ENCODE data around the gene CLEC4G.

Gene CLEC4G

GRCh38 chr19:7697721-7698287 lies 34.1 kb downstream of the CLEC4G start:
- H3K4me3 ChIP-seq = no peak overlapping the region
- H3K9me3 ChIP-seq = no peaks in the 10 kb centered on the region
- no peaks in the 10 kb centered on the region for H3K4me1 ChIP-seq
- H3K27ac ChIP-seq = no peak overlapping the region
- no peak for DNase-seq
- intact Hi-C loops (cut with DNase I; ENCODE audit: low total_unique reads) = no loop called here
- peaks cover 0 to 55% of the 10 kb centered on the region in 2 donors for H3K27me3 ChIP-seq
- TF ChIP-seq, protein P1, sequence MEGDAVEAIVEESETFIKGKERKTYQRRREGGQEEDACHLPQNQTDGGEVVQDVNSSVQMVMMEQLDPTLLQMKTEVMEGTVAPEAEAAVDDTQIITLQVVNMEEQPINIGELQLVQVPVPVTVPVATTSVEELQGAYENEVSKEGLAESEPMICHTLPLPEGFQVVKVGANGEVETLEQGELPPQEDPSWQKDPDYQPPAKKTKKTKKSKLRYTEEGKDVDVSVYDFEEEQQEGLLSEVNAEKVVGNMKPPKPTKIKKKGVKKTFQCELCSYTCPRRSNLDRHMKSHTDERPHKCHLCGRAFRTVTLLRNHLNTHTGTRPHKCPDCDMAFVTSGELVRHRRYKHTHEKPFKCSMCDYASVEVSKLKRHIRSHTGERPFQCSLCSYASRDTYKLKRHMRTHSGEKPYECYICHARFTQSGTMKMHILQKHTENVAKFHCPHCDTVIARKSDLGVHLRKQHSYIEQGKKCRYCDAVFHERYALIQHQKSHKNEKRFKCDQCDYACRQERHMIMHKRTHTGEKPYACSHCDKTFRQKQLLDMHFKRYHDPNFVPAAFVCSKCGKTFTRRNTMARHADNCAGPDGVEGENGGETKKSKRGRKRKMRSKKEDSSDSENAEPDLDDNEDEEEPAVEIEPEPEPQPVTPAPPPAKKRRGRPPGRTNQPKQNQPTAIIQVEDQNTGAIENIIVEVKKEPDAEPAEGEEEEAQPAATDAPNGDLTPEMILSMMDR (IDR thresholded peaks at IDR 0.05) = no peak
- no peaks in the 10 kb centered on the region for H3K36me3 ChIP-seq

DNA sequence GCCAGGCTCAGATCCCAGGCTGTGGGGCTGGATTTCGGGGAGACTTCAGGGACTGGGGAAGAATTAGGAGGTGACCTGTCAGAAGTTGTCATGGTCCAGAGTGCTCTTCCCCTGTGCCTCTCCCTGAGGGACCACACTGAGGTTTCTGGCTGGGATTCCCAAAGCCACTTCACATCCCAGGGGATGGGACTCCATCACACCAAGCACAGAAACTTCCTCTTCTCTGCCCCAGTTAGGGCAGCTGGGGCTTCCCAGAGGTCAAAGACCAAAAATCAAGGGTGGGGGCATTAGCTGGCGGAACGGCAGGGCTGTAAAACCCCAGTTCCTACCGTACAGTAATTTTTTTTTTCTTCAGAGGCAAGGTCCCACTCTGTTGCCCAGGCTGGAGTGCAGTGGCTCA lies 37.4 kb downstream of the CLEC4G start:
- TF ChIP-seq, protein P1 (IDR thresholded peaks at IDR 0.05) = no peak
- H3K27ac ChIP-seq = no peak overlapping the region
- H3K36me3 ChIP-seq = no peaks in the 10 kb centered on the region
- no peak for DNase-seq
- H3K9me3 ChIP-seq = no peaks in the 10 kb centered on the region
- peaks cover 0 to 42% of the 10 kb centered on the region in 2 donors for H3K27me3 ChIP-seq
- intact Hi-C loops (cut with DNase I; ENCODE audit: low total_unique reads) = no loop called here
- no peaks in the 10 kb centered on the region for H3K4me1 ChIP-seq
- no peak overlapping the region for H3K4me3 ChIP-seq

DNA sequence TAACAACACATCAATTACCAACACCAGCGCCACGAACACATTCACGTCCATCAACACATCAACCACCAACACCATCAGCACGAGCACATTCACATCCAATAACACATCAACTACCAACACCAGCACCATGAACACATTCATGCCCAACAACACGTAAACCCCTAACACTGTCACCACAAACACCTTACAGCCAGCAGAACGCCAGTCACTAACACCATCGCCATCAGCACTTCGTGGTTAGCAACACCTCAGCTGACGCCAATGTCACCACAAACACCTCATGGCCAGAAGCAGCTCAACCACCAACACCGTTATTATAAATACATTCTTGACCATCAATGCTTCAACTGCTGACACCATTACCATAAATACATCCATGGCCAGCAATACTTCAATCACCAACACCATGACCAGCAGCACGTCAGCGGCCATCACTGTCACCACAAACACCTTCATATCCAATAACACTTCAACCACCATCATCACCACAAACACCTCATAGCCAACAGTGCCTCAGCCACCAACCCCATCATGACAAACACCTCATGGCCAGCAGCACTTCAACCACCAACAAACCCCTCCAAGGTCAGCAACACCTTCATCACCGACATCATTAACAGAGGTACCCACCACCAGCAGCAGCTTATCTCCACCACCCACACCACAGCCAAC lies 39.4 kb downstream of the CLEC4G start:
- TF ChIP-seq, protein P1 (IDR thresholded peaks at IDR 0.05) = no peak
- H3K9me3 ChIP-seq = no peaks in the 10 kb centered on the region
- no peak overlapping the region for H3K27ac ChIP-seq
- intact Hi-C loops (cut with DNase I; ENCODE audit: low total_unique reads) = no loop called here
- peaks cover 0 to 34% of the 10 kb centered on the region in 2 donors for H3K27me3 ChIP-seq
- no peaks in the 10 kb centered on the region for H3K4me1 ChIP-seq
- no peaks in the 10 kb centered on the region for H3K36me3 ChIP-seq
- no peak for DNase-seq
- no peak overlapping the region for H3K4me3 ChIP-seq

- Histone ChIP-seq H3K27me3 (peaks cover 0 to 23% of the 10 kb centered on the region in 2 donors), H3K36me3 (no peaks in the 10 kb centered on the region), H3K4me1 (no peaks in the 10 kb centered on the region), H3K4me3 (no peak overlapping the region), H3K9me3 (no peaks in the 10 kb centered on the region), H3K27ac (no peak overlapping the region)
- DNase-seq = no peak
- TF ChIP-seq, protein P1 (IDR thresholded peaks at IDR 0.05) = no peak
- intact Hi-C loops (cut with DNase I; ENCODE audit: low total_unique reads) = no loop called here
Measured at GRCh38 chr19:7691497-7691896, 40.4 kb downstream of the CLEC4G start.

DNA sequence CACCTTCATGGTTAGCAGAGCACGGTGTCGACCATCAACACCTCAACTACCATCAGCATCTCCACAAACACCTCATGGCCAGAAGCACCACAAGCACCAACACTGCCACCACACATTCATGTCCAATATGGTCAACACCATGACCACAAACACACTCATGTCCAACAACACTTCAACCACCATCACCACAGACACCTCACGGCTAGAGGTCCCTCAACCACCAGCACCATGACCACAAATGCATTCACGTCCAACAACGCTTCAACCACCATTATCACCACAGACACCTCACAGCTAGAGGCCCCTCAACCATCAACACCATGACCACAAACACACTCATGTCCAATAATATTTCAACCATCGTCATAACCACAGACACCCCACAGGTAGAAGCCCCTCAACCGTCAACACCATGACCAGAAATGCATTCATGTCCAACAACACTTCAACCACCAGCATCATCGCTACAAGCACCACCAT lies 41.1 kb downstream of the CLEC4G start:
- H3K4me1 ChIP-seq = no peaks in the 10 kb centered on the region
- no peaks in the 10 kb centered on the region for H3K36me3 ChIP-seq
- H3K4me3 ChIP-seq = no peak overlapping the region
- H3K27ac ChIP-seq = no peak overlapping the region
- H3K9me3 ChIP-seq = no peaks in the 10 kb centered on the region
- no peak for DNase-seq
- intact Hi-C loops (cut with DNase I; ENCODE audit: low total_unique reads) = no loop called here
- TF ChIP-seq, protein P1 (IDR thresholded peaks at IDR 0.05) = no peak
- peaks cover 0 to 23% of the 10 kb centered on the region in 2 donors for H3K27me3 ChIP-seq
